NT2/D1 (cell line): ENCODE measurements around the gene KIFC3.

ENCODE experiments used
- SUZ12 ChIP-seq: IDR thresholded peaks from 2 replicates; pipeline ENCODE4 v1.6.1; 2011; ENCODE audit not compliant: insufficient read length, insufficient read depth; ENCODE audit errors: extremely low read depth
- YY1 ChIP-seq: IDR thresholded peaks from 2 replicates; pipeline ENCODE4 v1.6.1; 2011; ENCODE audit not compliant: insufficient read length, insufficient read depth
- ZNF274 ChIP-seq: IDR thresholded peaks from 2 replicates; pipeline ENCODE4 v1.6.1; 2011; ENCODE audit warnings: mild to moderate bottlenecking, low read depth, low read length

DNA sequence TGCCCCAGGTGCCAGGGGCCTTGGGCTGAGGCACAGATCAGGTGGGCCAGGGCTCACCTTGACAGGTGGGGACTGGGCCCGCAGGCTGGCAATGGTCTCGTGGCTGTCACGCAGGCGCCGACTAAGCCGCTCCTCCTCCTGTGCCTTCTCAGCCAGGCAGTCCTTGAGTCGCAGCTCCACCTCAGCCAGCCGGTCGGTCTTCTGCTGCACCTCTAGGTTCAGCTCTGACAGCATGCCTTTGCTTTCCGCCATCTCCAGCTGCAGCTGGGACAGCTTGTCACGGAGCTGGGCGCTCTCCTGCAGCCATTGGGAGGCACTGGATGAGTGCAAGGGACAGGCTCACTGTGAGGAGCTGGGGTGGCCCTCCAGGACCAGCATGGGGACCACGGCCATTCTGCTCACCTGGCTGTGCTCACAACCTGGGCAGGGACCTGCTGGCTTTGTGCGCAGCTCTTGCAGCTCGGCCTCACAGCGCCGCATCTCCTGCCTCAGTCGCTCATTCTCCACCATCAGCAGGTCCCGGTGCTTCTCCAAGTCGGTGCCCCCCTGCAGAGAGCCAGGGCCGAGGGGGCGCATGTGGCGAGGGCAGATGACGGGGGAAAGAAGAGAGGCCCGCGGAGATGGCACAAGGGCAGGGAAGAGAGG is 31.0 kb downstream of the KIFC3 start:
- TF ChIP-seq ZNF274 = no peak
- TF ChIP-seq SUZ12 = no peak
- TF ChIP-seq YY1 = no peak
